ENCODE results near the gene RIF1.

RIF1 gene

DNA sequence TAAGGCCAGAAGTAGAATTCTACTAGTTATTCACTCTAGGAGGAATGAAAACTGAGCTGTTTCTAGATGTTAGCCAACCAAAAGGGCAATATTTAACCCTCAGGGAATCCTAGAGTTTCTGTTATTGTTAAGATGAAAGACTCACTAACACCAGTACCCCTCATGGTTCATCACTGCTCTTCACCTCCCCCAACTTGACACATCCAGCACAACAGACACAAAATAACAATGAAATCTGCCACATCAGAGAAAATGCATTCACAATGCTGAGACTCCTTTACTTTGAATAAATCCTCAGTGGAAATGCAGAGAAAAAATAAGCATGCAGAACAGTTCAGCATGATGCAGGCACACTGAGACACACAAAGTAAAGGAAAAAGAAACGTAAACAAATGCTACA lies 111.3 kb downstream of the RIF1 start:
- TF ChIP-seq TAF1 (IDR thresholded peaks at IDR 0.05; ENCODE audit: borderline replicate concordance, insufficient read depth, low read length) (no peak), POLR2AphosphoS5 (IDR thresholded peaks at IDR 0.05; ENCODE audit: low read depth, low read length) (no peak), FOXP2 (optimal IDR thresholded peaks at IDR 0.05; ENCODE audit: borderline replicate concordance, extremely low read depth, extremely low read length, insufficient read depth) (no peak), SIN3A (IDR thresholded peaks at IDR 0.05; ENCODE audit: borderline replicate concordance, insufficient read depth, low read length) (no peak)
- TF ChIP-seq, protein P1, sequence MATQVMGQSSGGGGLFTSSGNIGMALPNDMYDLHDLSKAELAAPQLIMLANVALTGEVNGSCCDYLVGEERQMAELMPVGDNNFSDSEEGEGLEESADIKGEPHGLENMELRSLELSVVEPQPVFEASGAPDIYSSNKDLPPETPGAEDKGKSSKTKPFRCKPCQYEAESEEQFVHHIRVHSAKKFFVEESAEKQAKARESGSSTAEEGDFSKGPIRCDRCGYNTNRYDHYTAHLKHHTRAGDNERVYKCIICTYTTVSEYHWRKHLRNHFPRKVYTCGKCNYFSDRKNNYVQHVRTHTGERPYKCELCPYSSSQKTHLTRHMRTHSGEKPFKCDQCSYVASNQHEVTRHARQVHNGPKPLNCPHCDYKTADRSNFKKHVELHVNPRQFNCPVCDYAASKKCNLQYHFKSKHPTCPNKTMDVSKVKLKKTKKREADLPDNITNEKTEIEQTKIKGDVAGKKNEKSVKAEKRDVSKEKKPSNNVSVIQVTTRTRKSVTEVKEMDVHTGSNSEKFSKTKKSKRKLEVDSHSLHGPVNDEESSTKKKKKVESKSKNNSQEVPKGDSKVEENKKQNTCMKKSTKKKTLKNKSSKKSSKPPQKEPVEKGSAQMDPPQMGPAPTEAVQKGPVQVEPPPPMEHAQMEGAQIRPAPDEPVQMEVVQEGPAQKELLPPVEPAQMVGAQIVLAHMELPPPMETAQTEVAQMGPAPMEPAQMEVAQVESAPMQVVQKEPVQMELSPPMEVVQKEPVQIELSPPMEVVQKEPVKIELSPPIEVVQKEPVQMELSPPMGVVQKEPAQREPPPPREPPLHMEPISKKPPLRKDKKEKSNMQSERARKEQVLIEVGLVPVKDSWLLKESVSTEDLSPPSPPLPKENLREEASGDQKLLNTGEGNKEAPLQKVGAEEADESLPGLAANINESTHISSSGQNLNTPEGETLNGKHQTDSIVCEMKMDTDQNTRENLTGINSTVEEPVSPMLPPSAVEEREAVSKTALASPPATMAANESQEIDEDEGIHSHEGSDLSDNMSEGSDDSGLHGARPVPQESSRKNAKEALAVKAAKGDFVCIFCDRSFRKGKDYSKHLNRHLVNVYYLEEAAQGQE (IDR thresholded peaks at IDR 0.05; ENCODE audit: insufficient read depth in 1 of 2, low read depth in 2 of 2, low read length in 2 of 2), result no peak

DNA sequence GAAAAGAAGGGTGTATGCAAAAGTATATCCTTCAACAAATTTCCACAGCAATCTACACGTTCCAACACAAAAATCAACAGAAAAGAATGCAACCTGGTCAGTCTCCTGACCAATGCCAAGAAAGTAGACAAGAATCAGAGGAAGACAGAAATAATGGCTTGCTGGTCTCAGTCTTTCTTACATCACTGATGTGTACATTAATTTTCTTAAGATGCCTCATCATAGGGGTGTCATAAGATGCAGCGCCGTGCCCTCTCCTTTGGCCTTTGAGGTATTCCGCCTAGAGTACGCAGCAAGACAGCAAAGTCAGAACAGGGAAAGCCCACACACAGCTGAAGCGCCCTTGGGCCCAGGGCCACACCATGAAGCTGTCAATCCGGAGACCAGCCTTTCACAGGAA lies 112.9 kb downstream of the RIF1 start:
- no peak for TF ChIP-seq POLR2AphosphoS5 (IDR thresholded peaks at IDR 0.05; ENCODE audit: low read depth, low read length)
- TF ChIP-seq TAF1 (IDR thresholded peaks at IDR 0.05; ENCODE audit: borderline replicate concordance, insufficient read depth, low read length), result no peak
- TF ChIP-seq, protein P1 (IDR thresholded peaks at IDR 0.05; ENCODE audit: insufficient read depth in 1 of 2, low read depth in 2 of 2, low read length in 2 of 2), result no peak
- TF ChIP-seq FOXP2 (optimal IDR thresholded peaks at IDR 0.05; ENCODE audit: borderline replicate concordance, extremely low read depth, extremely low read length, insufficient read depth), result no peak
- no peak for TF ChIP-seq SIN3A (IDR thresholded peaks at IDR 0.05; ENCODE audit: borderline replicate concordance, insufficient read depth, low read length)

DNA sequence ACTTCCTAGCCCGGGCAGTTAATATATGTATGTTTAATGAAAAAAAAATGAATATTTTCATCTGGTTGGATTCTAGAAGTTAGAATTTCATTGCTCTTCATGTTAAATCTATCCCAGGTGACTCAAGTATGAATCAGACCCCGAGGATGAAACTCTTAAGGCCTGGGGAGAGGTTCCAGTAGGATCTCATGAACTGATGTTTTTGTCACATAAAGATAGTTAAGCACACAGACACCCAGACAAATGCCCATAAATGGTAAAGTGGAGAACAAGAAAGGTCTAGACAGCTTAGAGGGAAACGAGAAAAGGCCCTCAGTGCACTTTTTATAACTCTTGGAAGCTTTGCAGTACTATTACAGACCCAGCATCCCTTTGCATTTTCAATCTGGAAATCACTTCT lies 114.1 kb downstream of the RIF1 start:
- TF ChIP-seq SIN3A (IDR thresholded peaks at IDR 0.05; ENCODE audit: borderline replicate concordance, insufficient read depth, low read length), result no peak
- TF ChIP-seq TAF1 (IDR thresholded peaks at IDR 0.05; ENCODE audit: borderline replicate concordance, insufficient read depth, low read length), result no peak
- no peak for TF ChIP-seq FOXP2 (optimal IDR thresholded peaks at IDR 0.05; ENCODE audit: borderline replicate concordance, extremely low read depth, extremely low read length, insufficient read depth)
- TF ChIP-seq POLR2AphosphoS5 (IDR thresholded peaks at IDR 0.05; ENCODE audit: low read depth, low read length), result no peak
- TF ChIP-seq, protein P1 (IDR thresholded peaks at IDR 0.05; ENCODE audit: insufficient read depth in 1 of 2, low read depth in 2 of 2, low read length in 2 of 2), result no peak

DNA sequence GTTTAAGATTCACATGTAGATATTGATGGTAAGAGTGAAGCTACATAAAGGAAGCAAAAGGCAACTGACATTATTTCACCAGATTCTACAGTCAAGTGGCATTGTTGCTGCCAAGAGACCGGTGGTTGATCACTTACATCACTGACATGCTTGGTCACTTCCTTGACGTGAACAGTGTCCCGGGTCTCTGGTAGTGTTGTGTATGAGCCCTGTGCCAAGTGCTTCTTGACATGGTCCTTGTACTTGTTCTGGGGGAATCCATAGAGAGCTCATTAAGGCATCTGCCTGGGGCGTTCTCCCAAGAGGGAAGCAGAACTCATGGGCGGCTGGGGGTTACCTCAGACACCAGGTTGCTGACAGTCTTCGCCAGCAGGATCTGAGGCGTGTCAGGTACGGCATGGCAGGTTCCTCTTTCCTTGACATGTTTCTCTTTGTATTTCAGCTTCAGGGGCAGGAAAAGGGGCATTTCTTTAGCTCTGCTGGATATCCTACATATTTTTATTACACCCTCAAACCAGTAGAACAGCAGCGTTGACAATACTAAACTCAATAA lies 116.2 kb downstream of the RIF1 start:
- TF ChIP-seq POLR2AphosphoS5 (IDR thresholded peaks at IDR 0.05; ENCODE audit: low read depth, low read length) (no peak), SIN3A (IDR thresholded peaks at IDR 0.05; ENCODE audit: borderline replicate concordance, insufficient read depth, low read length) (no peak), TAF1 (IDR thresholded peaks at IDR 0.05; ENCODE audit: borderline replicate concordance, insufficient read depth, low read length) (no peak), FOXP2 (optimal IDR thresholded peaks at IDR 0.05; ENCODE audit: borderline replicate concordance, extremely low read depth, extremely low read length, insufficient read depth) (no peak)
- TF ChIP-seq, protein P1 (IDR thresholded peaks at IDR 0.05; ENCODE audit: insufficient read depth in 1 of 2, low read depth in 2 of 2, low read length in 2 of 2), result no peak

All from PFSK-1 (cell line).